IPS-20b (cell line): ENCODE measurements around the gene FBN1.

ENCODE experiments used
- H3K27ac ChIP-seq: one replicate; pipeline ENCODE4 v1.5.1; 2013; ENCODE audit warnings: low read length
- H3K27me3 ChIP-seq: 2 replicates; pipeline ENCODE4 v1.6.1; 2013; ENCODE audit warnings: mild to moderate bottlenecking, low read length, inconsistent platforms; ENCODE audit not compliant: insufficient read depth
- H3K36me3 ChIP-seq: 2 replicates; pipeline ENCODE4 v1.6.1; 2013; ENCODE audit warnings: low read depth, mild to moderate bottlenecking, inconsistent platforms, low read length, moderate library complexity; ENCODE audit not compliant: insufficient read depth
- H3K4me1 ChIP-seq: 2 replicates; pipeline ENCODE4 v1.6.1; 2013; ENCODE audit warnings: mild to moderate bottlenecking, control low read depth, inconsistent platforms, low read length, moderate library complexity; ENCODE audit not compliant: insufficient read depth
- H3K4me3 ChIP-seq: 2 replicates; pipeline ENCODE4 v1.5.1; 2013; ENCODE audit warnings: mild to moderate bottlenecking, low read length, inconsistent platforms
- H3K9ac ChIP-seq: 2 replicates; pipeline ENCODE4 v1.6.1; 2013; ENCODE audit warnings: low read depth, mild to moderate bottlenecking, inconsistent platforms, low read length, moderate library complexity
- H3K9me3 ChIP-seq: 2 replicates; pipeline ENCODE4 v1.6.1; 2013; ENCODE audit warnings: mild to moderate bottlenecking, low read depth, low read length, inconsistent platforms; ENCODE audit not compliant: insufficient read depth

Gene FBN1

GRCh38 chr15:48595981-48596380 is 49.5 kb downstream of the FBN1 start:
- Histone ChIP-seq H3K36me3 (no peaks in the 10 kb centered on the region), H3K4me3 (no peak overlapping the region), H3K9ac (no peak overlapping the region), H3K4me1 (no peaks in the 10 kb centered on the region), H3K27me3 (no peaks in the 10 kb centered on the region), H3K9me3 (no peaks in the 10 kb centered on the region), H3K27ac (no peak overlapping the region)

- Histone ChIP-seq H3K27ac (no peak overlapping the region), H3K27me3 (no peaks in the 10 kb centered on the region), H3K4me1 (0 out of 2 replicates have a peak, but pooled peaks cover 5% of the 10 kb centered on the region), H3K4me3 (no peak overlapping the region), H3K36me3 (no peaks in the 10 kb centered on the region), H3K9me3 (no peaks in the 10 kb centered on the region), H3K9ac (no peak overlapping the region)
These were observed 52.6 kb downstream of the FBN1 start for GRCh38 chr15:48592933-48593332.

DNA sequence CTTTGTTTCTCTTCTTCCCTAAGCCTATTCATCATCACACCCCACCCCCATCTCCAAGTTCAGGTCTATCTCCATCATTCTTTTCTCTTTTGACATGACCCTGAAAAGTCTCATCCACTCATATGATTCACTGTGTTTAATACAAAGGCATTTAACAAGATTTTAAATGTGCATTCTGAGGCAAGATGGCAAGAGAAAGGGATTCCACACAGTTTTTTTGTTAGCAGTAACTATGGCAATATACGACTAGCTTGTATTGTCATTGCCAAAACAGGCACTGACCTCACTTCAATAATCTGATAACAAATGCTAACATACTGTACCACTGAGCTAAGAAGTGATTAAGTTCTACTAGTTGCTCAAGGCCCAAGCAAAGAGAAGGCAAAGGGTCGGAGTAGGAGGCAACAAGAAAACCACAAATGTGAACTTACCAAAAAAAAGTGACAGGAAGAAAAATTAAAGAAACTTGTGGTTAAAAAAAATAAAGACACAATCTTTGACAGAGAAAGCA is 53.2 kb downstream of the FBN1 start:
- Histone ChIP-seq H3K27me3 (no peaks in the 10 kb centered on the region), H3K9ac (no peak overlapping the region), H3K4me3 (no peak overlapping the region), H3K27ac (no peak overlapping the region), H3K4me1 (0 out of 2 replicates have a peak, but pooled peaks cover 5% of the 10 kb centered on the region), H3K36me3 (no peaks in the 10 kb centered on the region), H3K9me3 (no peaks in the 10 kb centered on the region)

DNA sequence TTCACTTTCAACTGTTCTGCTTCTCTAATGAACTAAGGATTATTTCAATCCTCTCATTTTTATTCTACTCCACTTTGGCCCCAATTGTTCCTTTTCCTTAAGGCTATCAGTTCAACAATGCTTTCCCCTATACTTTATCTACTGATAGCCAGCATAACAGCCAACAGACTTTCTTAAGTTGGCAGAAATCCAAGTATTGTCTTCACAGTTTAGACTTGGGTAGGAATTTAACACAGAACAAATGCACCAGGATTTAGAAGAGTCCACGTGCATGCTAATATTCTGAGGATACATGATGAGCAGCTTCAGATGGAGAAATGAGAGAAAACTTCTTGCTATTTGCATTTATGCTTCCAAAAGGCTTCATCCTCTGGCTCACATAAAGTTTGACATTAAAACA is 54.8 kb downstream of the FBN1 start:
- H3K36me3 ChIP-seq: no peaks in the 10 kb centered on the region

GRCh38 chr15:48584812-48585563 is 60.5 kb downstream of the FBN1 start:
- H3K9ac ChIP-seq: no peak overlapping the region
- H3K36me3 ChIP-seq: no peaks in the 10 kb centered on the region

More for the DNA sequence above, 54.8 kb downstream of the FBN1 start:
- no peak overlapping the region for H3K9ac ChIP-seq
- H3K9me3 ChIP-seq: no peaks in the 10 kb centered on the region
- 0 out of 2 replicates have a peak, but pooled peaks cover 5% of the 10 kb centered on the region for H3K4me1 ChIP-seq
- no peak overlapping the region for H3K4me3 ChIP-seq
- no peaks in the 10 kb centered on the region for H3K27me3 ChIP-seq
- no peak overlapping the region for H3K27ac ChIP-seq

GRCh38 chr15:48584090-48584811 is 61.3 kb downstream of the FBN1 start:
- H3K36me3 ChIP-seq: no peaks in the 10 kb centered on the region
- H3K27ac ChIP-seq: no peak overlapping the region
- H3K4me3 ChIP-seq: no peak overlapping the region
- H3K9ac ChIP-seq: no peak overlapping the region
- H3K27me3 ChIP-seq: no peaks in the 10 kb centered on the region
- H3K4me1 ChIP-seq: no peaks in the 10 kb centered on the region
- H3K9me3 ChIP-seq: no peaks in the 10 kb centered on the region

More at GRCh38 chr15:48584812-48585563, 60.5 kb downstream of the FBN1 start:
- Histone ChIP-seq H3K27me3 (no peaks in the 10 kb centered on the region), H3K27ac (no peak overlapping the region), H3K4me1 (no peaks in the 10 kb centered on the region), H3K4me3 (no peak overlapping the region), H3K9me3 (no peaks in the 10 kb centered on the region)

- Histone ChIP-seq H3K27me3 (no peaks in the 10 kb centered on the region), H3K36me3 (no peaks in the 10 kb centered on the region), H3K9me3 (no peaks in the 10 kb centered on the region), H3K4me1 (no peaks in the 10 kb centered on the region), H3K4me3 (no peak overlapping the region), H3K9ac (no peak overlapping the region), H3K27ac (no peak overlapping the region)
These were observed 62.9 kb downstream of the FBN1 start for GRCh38 chr15:48582452-48583247.

GRCh38 chr15:48581219-48581618 is 64.3 kb downstream of the FBN1 start:
- H3K27ac ChIP-seq: no peak overlapping the region
- H3K9me3 ChIP-seq: no peaks in the 10 kb centered on the region
- H3K4me1 ChIP-seq: no peaks in the 10 kb centered on the region
- no peak overlapping the region for H3K4me3 ChIP-seq
- H3K9ac ChIP-seq: no peak overlapping the region
- no peaks in the 10 kb centered on the region for H3K36me3 ChIP-seq
- no peaks in the 10 kb centered on the region for H3K27me3 ChIP-seq

- Histone ChIP-seq H3K4me1 (no peaks in the 10 kb centered on the region), H3K4me3 (no peak overlapping the region), H3K9me3 (no peaks in the 10 kb centered on the region), H3K27me3 (no peaks in the 10 kb centered on the region), H3K9ac (no peak overlapping the region), H3K36me3 (no peaks in the 10 kb centered on the region), H3K27ac (no peak overlapping the region)
These were observed 64.8 kb downstream of the FBN1 start for GRCh38 chr15:48580736-48581135.

GRCh38 chr15:48579945-48580671 is 65.4 kb downstream of the FBN1 start:
- no peaks in the 10 kb centered on the region for H3K27me3 ChIP-seq
- no peaks in the 10 kb centered on the region for H3K36me3 ChIP-seq
- H3K27ac ChIP-seq: no peak overlapping the region
- H3K9me3 ChIP-seq: no peaks in the 10 kb centered on the region
- no peak overlapping the region for H3K4me3 ChIP-seq
- H3K9ac ChIP-seq: no peak overlapping the region
- no peaks in the 10 kb centered on the region for H3K4me1 ChIP-seq

DNA sequence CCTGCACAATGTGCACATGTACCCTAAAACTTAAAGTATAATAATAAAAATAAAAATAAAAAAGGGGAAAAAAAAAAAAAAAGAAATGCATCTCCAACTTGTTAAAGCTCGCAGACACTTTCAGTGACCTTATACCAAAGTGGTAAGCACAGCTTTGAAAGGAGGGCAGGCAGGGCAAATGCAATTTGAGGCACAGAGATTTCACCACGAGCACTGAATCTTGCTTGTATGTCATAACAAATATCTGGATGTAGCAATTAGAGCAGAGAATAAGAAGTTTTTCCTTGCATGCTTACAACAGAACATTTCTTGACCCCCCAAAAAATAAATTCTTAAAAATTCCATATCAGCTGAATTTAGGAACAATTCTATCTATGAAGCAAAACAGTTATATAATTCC is 66.5 kb downstream of the FBN1 start:
- H3K9ac ChIP-seq: no peak overlapping the region
- H3K9me3 ChIP-seq: no peaks in the 10 kb centered on the region
- H3K36me3 ChIP-seq: no peaks in the 10 kb centered on the region

More for the DNA sequence above, 66.5 kb downstream of the FBN1 start:
- Histone ChIP-seq H3K27me3 (no peaks in the 10 kb centered on the region), H3K4me1 (no peaks in the 10 kb centered on the region), H3K27ac (no peak overlapping the region), H3K4me3 (no peak overlapping the region)
